Measurements from ENCODE around the gene GPER1.

Gene GPER1

GRCh38 chr7:1061180-1061579 is 26.7 kb upstream of the GPER1 start:
- H3K4me1 ChIP-seq (ENCODE audit: control insufficient read depth, insufficient read depth, low read length): peaks cover 9% of the 10 kb centered on the region
- H3K4me3 ChIP-seq (ENCODE audit: low read length): no peak overlapping the region
- H3K36me3 ChIP-seq (ENCODE audit: control insufficient read depth, insufficient read depth, low read length): peaks cover 5% of the 10 kb centered on the region; the same call in 1 of the 2 replicates
- no peak for DNase-seq (ENCODE audit: low read depth, low spot score)
- H3K27ac ChIP-seq (ENCODE audit: low read length): no peak overlapping the region
- no peaks in the 10 kb centered on the region for H3K9me3 ChIP-seq (ENCODE audit: control insufficient read depth, insufficient read depth, low read length)
- H3K27me3 ChIP-seq (ENCODE audit: control insufficient read depth, insufficient read depth, low read length): no peaks in the 10 kb centered on the region
- no CpG with 5 or more reads among the region's 9 CpGs for whole genome bisulfite sequencing (ENCODE audit: insufficient coverage, insufficient read length)

DNA sequence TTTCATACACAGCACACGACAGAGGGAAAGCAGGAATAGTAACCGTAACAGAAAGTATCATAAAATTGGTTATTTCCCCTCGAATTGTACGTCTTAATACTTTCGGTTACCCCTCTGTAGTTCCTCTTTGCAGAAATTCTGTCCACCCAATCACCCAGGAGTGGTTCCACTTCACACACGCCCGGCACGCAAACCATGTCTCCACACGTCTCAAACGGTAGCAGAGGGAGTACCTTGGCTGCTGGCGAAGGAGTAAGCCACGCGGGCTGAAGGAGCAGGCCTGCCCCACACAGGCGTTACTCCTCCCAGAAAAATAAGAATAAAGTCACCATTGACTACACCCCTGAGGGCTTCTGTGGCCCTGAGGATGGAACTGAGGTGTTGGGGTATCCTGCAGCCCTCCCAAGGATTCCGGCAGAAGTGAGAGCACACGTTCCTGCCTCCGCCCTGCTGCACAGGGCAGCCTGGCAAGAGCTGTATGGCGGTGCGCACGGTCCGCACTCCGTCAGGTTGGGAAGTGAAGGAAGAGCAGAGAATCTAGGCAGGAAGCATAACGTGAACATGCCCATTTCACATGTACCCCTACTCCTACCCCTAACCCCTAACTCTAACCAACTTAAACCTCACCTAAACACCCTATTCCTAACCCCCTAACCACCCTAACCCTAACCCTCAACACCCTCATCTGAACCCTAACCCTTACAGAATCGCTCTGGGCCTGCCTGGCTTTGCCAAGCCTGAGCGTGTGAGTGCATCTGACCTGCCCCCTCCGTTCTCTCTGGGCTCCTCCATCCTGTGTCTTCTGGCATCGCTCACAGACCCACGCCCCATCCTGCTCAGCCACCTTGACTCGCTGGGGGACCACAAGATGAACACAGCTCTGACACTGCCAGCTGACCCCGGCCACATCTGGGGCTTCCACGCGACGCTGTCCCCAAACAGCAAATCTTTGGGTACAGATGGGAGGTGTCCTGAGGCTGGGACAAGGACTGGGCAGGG is 25.3 kb upstream of the GPER1 start:
- Histone ChIP-seq H3K4me1 (ENCODE audit: control insufficient read depth, insufficient read depth, low read length) (peaks cover 9% of the 10 kb centered on the region), H3K27ac (ENCODE audit: low read length) (no peak overlapping the region), H3K9me3 (ENCODE audit: control insufficient read depth, insufficient read depth, low read length) (no peaks in the 10 kb centered on the region), H3K27me3 (ENCODE audit: control insufficient read depth, insufficient read depth, low read length) (no peaks in the 10 kb centered on the region), H3K4me3 (ENCODE audit: low read length) (no peak overlapping the region), H3K36me3 (ENCODE audit: control insufficient read depth, insufficient read depth, low read length) (peaks cover under 1% of the 10 kb centered on the region; the same call in 1 of the 2 replicates)
- no peak for DNase-seq (ENCODE audit: low read depth, low spot score)
- 100% methylated on average over 1 of the region's 33 CpGs for WGBS (ENCODE audit: insufficient coverage, insufficient read length)

DNA sequence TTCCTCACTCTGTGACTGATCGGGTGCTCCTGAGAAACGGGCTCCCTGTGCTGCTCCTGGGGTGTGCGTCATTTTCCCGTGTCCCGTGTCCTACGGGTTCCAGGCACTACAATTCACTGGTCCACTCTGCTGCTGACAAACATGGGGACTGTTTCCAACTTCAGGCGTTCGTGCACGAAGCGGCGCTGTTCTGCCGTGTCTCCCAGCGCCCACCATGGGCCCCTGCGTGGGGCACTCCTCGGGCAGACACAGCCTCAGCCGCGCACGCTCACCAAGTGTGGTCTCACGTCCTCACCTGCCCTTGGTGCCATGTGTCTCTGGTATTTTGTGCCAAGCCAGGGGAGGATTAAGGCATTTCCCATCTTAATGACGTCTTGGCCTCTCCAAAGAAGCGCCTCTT is 24.6 kb upstream of the GPER1 start:
- no CpG with 5 or more reads among the region's 21 CpGs for WGBS (ENCODE audit: insufficient coverage, insufficient read length)
- Histone ChIP-seq H3K4me3 (ENCODE audit: low read length) (no peak overlapping the region), H3K9me3 (ENCODE audit: control insufficient read depth, insufficient read depth, low read length) (no peaks in the 10 kb centered on the region), H3K27me3 (ENCODE audit: control insufficient read depth, insufficient read depth, low read length) (no peaks in the 10 kb centered on the region), H3K27ac (ENCODE audit: low read length) (no peak overlapping the region), H3K36me3 (ENCODE audit: control insufficient read depth, insufficient read depth, low read length) (no peaks in the 10 kb centered on the region), H3K4me1 (ENCODE audit: control insufficient read depth, insufficient read depth, low read length) (peaks cover 9% of the 10 kb centered on the region)
- DNase-seq (ENCODE audit: low read depth, low spot score): no peak

GRCh38 chr7:1064581-1064980 is 23.3 kb upstream of the GPER1 start:
- no CpG with 5 or more reads among the region's 13 CpGs for WGBS (ENCODE audit: insufficient coverage, insufficient read length)

GRCh38 chr7:1065263-1065584 is 22.7 kb upstream of the GPER1 start:
- Histone ChIP-seq H3K27me3 (ENCODE audit: control insufficient read depth, insufficient read depth, low read length) (no peaks in the 10 kb centered on the region), H3K36me3 (ENCODE audit: control insufficient read depth, insufficient read depth, low read length) (no peaks in the 10 kb centered on the region), H3K9me3 (ENCODE audit: control insufficient read depth, insufficient read depth, low read length) (no peaks in the 10 kb centered on the region), H3K27ac (ENCODE audit: low read length) (no peak overlapping the region), H3K4me1 (ENCODE audit: control insufficient read depth, insufficient read depth, low read length) (peaks cover 7% of the 10 kb centered on the region), H3K4me3 (ENCODE audit: low read length) (no peak overlapping the region)
- WGBS (ENCODE audit: insufficient coverage, insufficient read length): no CpG with 5 or more reads among the region's 12 CpGs
- DNase-seq (ENCODE audit: low read depth, low spot score): no peak

More at GRCh38 chr7:1064581-1064980, 23.3 kb upstream of the GPER1 start:
- Histone ChIP-seq H3K36me3 (ENCODE audit: control insufficient read depth, insufficient read depth, low read length) (no peaks in the 10 kb centered on the region), H3K27ac (ENCODE audit: low read length) (no peak overlapping the region), H3K27me3 (ENCODE audit: control insufficient read depth, insufficient read depth, low read length) (no peaks in the 10 kb centered on the region), H3K4me1 (ENCODE audit: control insufficient read depth, insufficient read depth, low read length) (peaks cover 9% of the 10 kb centered on the region), H3K4me3 (ENCODE audit: low read length) (no peak overlapping the region), H3K9me3 (ENCODE audit: control insufficient read depth, insufficient read depth, low read length) (no peaks in the 10 kb centered on the region)
- no peak for DNase-seq (ENCODE audit: low read depth, low spot score)

- Histone ChIP-seq H3K27me3 (ENCODE audit: control insufficient read depth, insufficient read depth, low read length) (no peaks in the 10 kb centered on the region), H3K9me3 (ENCODE audit: control insufficient read depth, insufficient read depth, low read length) (no peaks in the 10 kb centered on the region), H3K4me1 (ENCODE audit: control insufficient read depth, insufficient read depth, low read length) (peaks cover 4% of the 10 kb centered on the region; the same call in 1 of the 2 replicates), H3K4me3 (ENCODE audit: low read length) (no peak overlapping the region), H3K36me3 (ENCODE audit: control insufficient read depth, insufficient read depth, low read length) (no peaks in the 10 kb centered on the region), H3K27ac (ENCODE audit: low read length) (no peak overlapping the region)
- WGBS (ENCODE audit: insufficient coverage, insufficient read length): no CpG with 5 or more reads among the region's 48 CpGs
- peak; percentile 54 for DNase-seq (ENCODE audit: low read depth, low spot score)
Observed at GRCh38 chr7:1065585-1066241, 22.2 kb upstream of the GPER1 start.

GRCh38 chr7:1066242-1066588 is 21.7 kb upstream of the GPER1 start:
- no peaks in the 10 kb centered on the region for H3K9me3 ChIP-seq (ENCODE audit: control insufficient read depth, insufficient read depth, low read length)
- no peak for DNase-seq (ENCODE audit: low read depth, low spot score)
- no peak overlapping the region for H3K4me3 ChIP-seq (ENCODE audit: low read length)
- H3K4me1 ChIP-seq (ENCODE audit: control insufficient read depth, insufficient read depth, low read length): peaks cover 2% of the 10 kb centered on the region; the same call in 1 of the 2 replicates
- WGBS (ENCODE audit: insufficient coverage, insufficient read length): no CpG with 5 or more reads among the region's 21 CpGs
- H3K27me3 ChIP-seq (ENCODE audit: control insufficient read depth, insufficient read depth, low read length): no peaks in the 10 kb centered on the region
- no peaks in the 10 kb centered on the region for H3K36me3 ChIP-seq (ENCODE audit: control insufficient read depth, insufficient read depth, low read length)
- H3K27ac ChIP-seq (ENCODE audit: low read length): no peak overlapping the region

GRCh38 chr7:1068013-1068412 is 19.9 kb upstream of the GPER1 start:
- WGBS (ENCODE audit: insufficient coverage, insufficient read length): no CpG with 5 or more reads among the region's 14 CpGs

DNA sequence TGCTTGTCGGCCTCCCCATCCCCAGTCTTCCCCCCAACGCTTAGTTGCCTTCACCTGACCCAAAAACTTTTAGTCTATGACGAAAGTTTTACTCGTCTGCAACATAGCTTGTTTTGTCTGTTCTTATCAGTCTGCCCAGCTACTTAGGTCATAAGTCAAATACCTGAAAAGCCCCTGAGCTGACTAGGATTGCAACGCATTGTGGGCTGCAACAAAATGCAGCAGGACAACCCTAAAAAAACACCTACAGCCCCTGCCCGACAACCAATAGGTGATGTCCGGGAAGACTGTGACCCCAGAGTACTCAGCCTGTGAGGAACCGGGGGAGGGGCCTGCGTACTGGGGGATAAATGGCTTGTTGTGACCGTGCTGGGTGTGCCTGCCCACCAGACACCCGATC is 19.3 kb upstream of the GPER1 start:
- no CpG with 5 or more reads among the region's 11 CpGs for WGBS (ENCODE audit: insufficient coverage, insufficient read length)

More at GRCh38 chr7:1068013-1068412, 19.9 kb upstream of the GPER1 start:
- no peak overlapping the region for H3K27ac ChIP-seq (ENCODE audit: low read length)
- no peaks in the 10 kb centered on the region for H3K9me3 ChIP-seq (ENCODE audit: control insufficient read depth, insufficient read depth, low read length)
- DNase-seq (ENCODE audit: low read depth, low spot score): no peak
- H3K36me3 ChIP-seq (ENCODE audit: control insufficient read depth, insufficient read depth, low read length): no peaks in the 10 kb centered on the region
- no peaks in the 10 kb centered on the region for H3K27me3 ChIP-seq (ENCODE audit: control insufficient read depth, insufficient read depth, low read length)
- H3K4me1 ChIP-seq (ENCODE audit: control insufficient read depth, insufficient read depth, low read length): peaks cover 2% of the 10 kb centered on the region; the same call in 1 of the 2 replicates
- no peak overlapping the region for H3K4me3 ChIP-seq (ENCODE audit: low read length)

DNA sequence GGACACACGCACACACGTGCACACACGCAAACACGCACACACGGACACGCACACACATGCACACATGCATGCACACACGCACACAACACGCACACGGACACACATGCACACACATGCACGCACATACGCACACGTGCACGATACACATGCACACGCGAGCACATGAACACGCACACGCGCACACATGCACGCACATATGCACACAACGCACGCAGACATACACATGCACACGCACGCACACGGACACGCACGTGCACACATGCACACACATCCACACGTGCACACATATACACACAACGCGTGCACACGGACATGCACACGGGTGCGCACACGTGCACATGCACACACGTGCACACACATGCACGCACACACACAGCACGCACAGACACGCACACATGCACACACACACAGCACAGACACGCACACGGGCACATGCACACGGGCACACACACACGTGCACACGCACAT is 17.3 kb upstream of the GPER1 start:
- Histone ChIP-seq H3K9me3 (ENCODE audit: control insufficient read depth, insufficient read depth, low read length) (no peaks in the 10 kb centered on the region), H3K27me3 (ENCODE audit: control insufficient read depth, insufficient read depth, low read length) (no peaks in the 10 kb centered on the region), H3K27ac (ENCODE audit: low read length) (no peak overlapping the region)

More for the DNA sequence above, 19.3 kb upstream of the GPER1 start:
- Histone ChIP-seq H3K4me3 (ENCODE audit: low read length) (no peak overlapping the region), H3K9me3 (ENCODE audit: control insufficient read depth, insufficient read depth, low read length) (no peaks in the 10 kb centered on the region), H3K36me3 (ENCODE audit: control insufficient read depth, insufficient read depth, low read length) (no peaks in the 10 kb centered on the region), H3K4me1 (ENCODE audit: control insufficient read depth, insufficient read depth, low read length) (peaks cover 2% of the 10 kb centered on the region; the same call in 1 of the 2 replicates), H3K27me3 (ENCODE audit: control insufficient read depth, insufficient read depth, low read length) (no peaks in the 10 kb centered on the region), H3K27ac (ENCODE audit: low read length) (no peak overlapping the region)
- no peak for DNase-seq (ENCODE audit: low read depth, low spot score)

More for the DNA sequence above, 17.3 kb upstream of the GPER1 start:
- no CpG with 5 or more reads among the region's 42 CpGs for WGBS (ENCODE audit: insufficient coverage, insufficient read length)
- Histone ChIP-seq H3K4me3 (ENCODE audit: low read length) (no peak overlapping the region), H3K36me3 (ENCODE audit: control insufficient read depth, insufficient read depth, low read length) (no peaks in the 10 kb centered on the region), H3K4me1 (ENCODE audit: control insufficient read depth, insufficient read depth, low read length) (no peaks in the 10 kb centered on the region)
- DNase-seq (ENCODE audit: low read depth, low spot score): no peak
